Stimulated activated CD4-positive, alpha-beta T cell treated with anti-CD3 and anti-CD28 coated beads, Interleukin-12 subunit alpha, Interleukin-12 subunit beta, amount 100 ng/mL, for 4 hours (primary cell): ENCODE measurements around the gene BUD13.

Experiments used
- DNase-seq: peaks from one replicate; pipeline ENCODE4 v3.0.0-alpha.2; 2020

The BUD13 gene

DNA sequence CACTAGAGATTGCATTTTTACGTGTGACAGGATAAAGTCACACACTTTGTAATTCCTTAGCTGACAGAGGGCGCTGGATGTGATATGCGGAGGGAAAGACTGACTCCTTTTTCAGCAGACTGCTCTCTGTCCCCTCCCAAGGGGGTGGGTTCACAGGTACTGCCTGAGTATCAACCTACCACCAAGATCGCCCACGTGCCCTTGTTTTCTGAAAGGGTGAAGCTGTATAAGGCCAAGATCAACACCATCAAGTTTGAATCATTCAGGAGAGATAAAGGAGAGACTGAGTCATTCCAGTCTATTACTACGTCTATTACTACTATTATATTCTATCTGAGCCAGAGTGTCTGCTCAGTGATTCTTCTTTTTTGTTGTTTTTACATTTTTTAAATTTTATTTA is 30.7 kb downstream of the BUD13 start:
- DNase-seq: no peak

DNA sequence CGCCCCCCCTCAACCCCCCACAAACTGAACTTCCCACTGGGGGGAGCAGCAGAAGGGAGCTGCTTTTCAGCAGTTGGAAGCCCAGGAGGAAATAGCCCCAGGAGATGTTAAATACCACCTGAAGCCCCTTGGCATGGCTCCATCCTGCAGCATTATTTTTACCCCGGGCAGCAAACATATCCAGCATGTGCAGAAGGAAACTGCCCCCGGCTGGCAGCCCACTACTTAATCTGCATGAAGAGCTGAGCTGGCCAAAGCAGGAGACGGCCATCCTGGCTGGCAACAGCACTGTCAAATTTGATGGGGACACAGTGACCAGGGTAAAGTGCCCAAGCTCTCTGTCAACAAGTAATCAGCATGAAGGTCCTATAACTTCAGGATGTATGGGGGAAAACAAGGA is 32.0 kb downstream of the BUD13 start:
- DNase-seq: no peak

DNA sequence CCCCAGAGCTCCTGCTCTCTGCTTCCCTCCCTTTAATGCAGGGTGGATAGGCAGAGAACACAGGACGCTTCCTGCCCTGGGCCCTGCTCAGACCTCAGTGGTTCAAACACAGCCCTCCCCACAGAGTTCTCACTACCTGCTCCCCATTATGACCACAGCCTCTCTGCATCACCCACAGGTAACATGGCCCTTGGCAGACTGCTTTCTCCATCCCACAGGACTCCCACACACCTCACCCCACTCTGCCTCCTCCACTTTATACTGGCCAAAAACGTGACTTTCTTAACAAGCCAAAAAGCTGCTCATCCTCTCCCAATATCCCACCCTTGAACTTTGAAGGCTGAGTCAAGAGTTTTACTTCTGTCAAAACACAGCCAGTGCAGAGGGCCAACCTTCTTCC is 33.8 kb downstream of the BUD13 start:
- DNase-seq: no peak

DNA sequence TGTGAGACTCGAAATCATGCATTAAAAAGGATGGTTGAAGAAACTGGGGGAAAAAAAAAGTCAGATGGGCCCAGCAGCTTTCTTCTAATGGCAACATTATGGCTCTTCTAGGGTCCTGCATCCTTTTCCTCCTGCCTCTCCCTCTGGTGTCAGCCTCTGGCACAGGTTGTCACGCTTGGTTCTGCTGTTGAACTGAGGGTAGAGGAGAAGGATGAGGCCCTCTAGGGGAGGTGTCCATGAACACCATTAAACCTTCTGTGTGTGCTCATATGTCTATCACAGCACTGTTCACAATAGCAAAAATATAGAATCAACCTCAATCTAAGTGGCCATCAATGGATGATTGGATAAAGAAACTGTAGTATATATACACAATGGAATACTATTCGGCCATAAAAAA is 36.0 kb downstream of the BUD13 start:
- no peak for DNase-seq

DNA sequence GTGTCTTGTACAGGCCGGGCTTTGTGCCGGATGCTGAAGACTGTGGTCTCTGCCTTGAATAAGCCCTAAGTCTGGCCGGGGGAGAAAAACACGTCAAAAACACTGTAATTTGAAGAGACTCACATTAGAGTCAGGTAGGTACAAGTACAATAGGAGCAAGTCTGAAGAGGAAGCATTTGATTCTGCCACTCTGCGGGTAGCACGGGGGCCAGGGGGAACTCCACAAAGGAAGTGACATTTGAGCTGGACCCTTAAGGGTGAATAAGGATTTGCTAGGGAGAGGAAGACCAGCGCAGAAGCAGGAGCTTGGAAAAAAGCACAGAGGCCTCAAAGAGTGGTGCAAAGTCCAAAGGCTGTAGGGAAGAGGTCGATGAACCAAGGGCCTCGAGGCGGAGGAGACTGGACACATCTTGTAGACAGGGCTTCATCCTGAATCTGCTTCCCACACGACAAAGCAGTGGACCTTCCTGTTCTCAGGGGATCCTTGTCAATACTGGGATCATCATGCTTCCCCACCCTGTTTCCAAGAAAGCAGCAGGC is 38.7 kb downstream of the BUD13 start:
- DNase-seq: no peak

DNA sequence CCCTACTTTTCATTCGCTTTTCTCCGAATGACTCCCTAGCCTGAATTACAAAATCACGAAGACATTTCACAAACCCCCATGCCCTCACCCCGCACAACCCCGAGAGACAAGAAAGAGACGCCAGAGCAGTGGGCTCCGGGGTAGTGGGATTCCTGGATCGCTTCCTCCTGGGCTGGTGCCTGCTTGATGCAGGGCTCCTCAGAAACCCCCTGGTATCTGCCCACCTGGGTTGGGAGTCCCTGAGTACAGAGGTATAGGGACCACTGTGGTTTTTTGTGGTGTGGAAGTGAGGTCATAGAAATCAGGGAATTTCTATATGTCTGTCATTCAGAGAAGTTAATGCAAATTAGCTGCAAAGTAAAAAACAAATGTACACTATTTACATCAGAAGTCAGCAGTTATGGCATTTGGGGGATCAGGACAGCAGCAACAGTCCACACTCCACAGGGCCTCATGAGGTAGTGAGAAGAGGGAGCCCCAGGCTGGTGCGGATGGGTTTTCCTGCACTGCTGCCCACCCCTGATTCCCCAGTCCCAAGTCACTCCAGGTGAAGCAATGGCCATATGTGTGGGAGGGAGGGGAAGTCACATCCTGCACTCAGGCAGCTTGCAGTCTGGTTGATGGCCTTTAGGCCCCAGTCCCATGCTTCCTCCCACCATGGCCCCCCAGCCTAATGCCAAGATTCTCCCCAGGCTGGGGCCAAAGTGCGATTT is 39.6 kb downstream of the BUD13 start:
- DNase-seq: no peak

DNA sequence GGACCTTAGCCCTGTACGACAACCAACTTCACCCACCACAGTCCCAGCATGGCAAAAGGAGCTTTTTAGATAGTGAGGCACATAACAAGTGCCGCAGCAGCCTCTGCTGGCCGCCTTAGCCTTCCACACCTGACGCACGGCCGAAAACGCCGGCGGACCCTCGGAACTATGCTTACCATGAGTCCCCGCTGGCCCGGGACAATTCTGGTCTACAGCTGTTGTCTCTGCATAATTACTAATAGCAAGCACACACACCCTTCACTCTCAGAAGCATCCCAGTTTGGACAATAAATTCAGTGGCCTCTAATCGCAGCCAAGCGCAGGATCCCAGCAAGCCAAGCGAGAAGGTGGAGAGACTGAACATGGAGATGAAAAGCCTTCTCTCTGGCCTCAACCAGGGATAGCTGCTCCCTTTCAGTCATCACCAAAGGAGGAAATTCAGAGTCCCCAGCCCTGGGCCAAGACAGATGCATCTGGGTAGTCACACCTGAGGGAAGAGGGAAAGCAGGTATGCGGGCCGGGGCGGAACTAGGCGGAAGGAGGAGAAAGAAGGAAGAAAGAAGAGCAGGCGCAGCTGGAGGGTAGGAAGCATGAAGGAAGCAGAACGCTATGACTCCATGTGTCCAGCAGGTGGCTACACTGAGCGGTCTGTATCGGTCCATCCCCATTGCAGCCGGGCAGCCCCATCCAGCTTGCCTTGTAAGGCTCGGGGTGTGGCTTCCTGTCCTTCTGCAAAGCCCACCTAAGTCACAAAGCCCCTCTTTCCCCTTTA is 40.3 kb downstream of the BUD13 start:
- DNase-seq: peak; percentile 55

DNA sequence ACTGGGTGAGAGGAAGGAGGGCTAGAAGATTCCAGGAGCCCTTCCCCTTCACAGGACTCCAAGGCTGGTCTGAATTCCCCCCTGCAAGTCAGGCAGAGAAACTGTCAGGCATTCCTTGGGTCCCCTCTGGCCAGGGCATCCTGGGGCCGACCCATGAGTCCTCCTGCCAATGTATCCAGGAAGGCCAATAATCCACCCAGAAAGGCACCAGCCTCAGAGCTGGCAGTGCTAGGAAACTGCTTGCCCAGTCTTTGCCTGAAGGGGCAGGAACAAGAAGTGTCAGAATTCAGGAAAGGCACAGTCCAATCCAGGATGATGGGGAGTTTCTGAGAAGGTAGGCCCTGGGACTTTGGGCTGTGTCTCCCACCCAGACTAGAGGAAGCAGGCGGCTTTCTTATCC is 41.0 kb downstream of the BUD13 start:
- no peak for DNase-seq

DNA sequence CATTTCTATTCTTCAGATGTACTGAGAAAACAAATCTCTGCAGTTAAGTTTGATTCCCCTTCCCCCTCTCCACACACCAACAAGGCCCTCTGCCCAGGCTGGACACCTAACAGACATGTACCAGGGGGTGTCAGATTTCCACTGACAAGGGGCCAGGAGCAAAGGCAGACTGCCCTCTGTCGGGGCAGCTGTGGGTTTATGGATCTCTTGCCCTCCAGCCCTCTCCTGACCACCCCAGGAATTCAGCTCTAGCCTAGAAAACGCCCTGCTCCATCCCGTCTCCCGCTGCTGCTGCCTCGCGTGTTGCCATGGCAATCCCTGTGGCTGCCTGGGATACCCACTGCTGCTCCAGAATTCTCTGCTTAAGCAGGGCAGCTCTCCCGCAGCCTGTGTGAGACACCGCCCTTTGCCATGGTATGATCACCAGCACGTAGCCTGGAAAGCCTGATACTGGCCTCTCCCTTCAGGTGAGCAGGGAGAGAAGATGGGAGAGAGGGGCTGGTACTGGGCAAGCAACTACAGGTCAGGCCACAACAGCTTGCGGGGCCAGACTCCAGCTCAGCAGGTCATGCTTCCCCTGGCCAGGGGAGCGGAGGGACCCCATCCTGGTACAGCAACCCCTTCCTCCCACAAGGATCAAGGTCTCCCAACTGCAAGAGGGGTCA is 41.6 kb downstream of the BUD13 start:
- no peak for DNase-seq

DNA sequence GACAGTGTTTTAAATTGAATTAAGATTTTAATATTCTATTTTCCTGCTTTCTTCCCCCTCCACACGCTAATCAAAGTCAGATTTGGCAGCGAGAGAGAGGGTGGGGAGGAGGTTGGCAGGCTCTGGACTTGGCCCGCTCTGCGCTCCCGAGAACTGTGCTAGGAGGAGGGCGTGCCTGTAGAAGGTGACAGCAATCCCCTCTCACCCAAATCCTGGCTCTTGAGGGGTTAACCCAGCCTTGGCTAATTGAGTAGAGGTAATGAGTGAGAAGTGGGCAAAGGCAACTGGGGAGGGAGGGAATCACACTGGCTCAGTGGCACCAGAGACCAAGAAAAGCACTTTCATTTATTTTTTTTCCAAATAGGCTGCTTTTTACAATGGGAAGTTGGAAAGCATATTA is 42.2 kb downstream of the BUD13 start:
- no peak for DNase-seq

DNA sequence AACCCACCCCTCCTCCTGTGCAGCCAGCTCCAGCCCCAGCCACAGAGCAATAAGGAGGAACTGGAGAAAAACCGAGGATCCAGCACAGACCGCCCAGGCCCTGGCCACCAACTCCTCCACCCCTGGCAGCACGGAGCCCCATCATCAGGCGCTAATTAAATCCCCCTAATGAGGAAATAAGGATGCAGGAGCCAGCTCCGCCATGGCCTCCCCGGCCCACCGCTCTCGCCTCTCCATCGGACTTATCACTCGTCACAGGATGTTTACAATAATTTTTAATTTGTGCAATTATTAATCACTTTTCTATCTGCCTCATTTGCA is 42.6 kb downstream of the BUD13 start:
- DNase-seq: no peak

DNA sequence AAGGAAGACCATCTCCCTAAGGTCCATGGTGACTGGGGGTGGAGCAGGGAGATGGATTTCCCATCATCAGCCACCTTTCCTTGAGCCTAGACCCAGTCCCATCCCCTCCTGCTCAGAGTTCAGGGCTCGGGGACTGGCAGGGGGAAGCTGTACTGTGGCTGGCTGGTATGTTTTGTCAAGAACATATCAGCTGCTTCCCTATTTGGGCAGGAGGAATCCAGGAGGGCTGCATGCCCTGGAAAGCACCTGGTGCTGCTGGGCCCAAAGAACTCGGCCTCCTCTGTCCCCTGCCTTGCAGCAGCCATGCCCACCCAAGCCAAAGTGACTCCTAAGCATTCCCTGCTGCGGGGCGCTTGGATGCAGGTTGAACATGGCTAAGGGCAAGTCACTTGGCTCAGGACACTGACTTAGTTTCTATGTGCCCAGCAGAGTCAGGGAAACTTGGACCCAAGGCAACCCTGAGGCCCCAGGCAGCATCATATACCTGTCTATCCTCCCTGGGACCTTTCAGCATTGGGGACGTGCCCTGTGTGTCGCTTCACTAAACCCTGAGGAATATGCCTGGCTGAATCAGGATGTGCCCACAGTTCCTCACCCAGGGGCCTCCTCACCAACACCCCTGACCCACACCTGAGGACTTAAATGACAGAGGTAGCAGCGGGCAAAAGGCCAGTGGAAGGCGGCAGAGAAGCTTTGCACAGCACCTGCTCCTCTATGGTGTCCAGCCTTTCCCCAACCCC is 43.1 kb downstream of the BUD13 start:
- DNase-seq: no peak

DNA sequence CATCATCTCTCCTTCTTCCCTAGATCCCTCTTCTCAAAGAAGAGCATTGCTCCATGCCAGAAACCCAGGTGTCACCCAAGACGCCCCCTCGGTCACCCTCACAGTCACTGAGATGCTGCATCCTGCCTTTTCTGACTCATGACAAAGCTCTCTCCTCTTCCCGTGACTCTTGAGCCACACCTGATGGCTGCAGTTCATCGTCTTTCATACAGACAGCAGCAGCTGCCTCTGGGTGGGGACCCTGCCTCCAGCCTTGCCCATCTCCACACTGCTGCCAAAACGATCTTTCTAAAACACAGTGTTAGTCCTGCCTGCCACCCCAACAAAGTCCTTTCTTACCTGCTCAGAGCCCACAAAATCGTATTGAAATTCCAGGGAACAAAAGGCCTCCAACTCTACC is 44.8 kb downstream of the BUD13 start:
- no peak for DNase-seq

DNA sequence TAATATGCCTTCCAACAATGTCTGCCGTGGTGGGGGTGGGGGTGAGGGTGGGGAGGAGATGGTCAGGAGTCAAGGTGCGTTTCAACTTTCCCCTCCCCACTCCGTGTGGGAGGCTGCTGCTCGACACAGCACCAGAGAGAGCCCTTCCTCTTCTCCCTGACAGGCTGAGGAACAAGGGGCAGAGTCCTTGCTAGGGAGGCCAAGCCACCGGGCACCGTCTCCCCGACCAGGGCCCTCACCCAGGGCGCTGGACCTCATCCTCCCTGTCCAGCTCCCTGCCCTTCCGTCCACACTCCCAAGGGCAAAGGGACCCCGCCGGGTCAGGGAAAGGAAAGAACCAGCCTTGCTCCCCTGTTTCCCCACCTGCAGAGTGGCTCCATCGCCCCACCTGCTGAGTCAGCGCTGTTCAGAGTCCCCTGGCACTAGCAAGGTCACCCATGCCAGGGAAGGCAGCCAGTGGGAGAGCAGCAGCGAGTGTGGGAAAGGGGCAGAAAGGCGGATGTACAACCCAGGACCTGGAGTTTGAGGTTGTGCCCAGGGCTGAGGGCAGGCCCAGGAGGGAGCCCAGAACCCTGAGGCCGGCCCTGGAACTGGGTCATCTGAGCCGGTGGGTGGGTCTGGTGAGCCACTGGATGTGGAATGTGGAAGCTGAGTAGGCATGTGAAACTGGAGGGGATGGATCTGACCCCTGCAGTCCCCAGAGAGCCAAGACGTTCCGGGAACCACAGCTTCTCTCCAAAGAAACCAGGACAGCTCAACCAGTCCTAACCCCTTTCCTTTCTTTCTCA is 47.2 kb downstream of the BUD13 start:
- DNase-seq: no peak

DNA sequence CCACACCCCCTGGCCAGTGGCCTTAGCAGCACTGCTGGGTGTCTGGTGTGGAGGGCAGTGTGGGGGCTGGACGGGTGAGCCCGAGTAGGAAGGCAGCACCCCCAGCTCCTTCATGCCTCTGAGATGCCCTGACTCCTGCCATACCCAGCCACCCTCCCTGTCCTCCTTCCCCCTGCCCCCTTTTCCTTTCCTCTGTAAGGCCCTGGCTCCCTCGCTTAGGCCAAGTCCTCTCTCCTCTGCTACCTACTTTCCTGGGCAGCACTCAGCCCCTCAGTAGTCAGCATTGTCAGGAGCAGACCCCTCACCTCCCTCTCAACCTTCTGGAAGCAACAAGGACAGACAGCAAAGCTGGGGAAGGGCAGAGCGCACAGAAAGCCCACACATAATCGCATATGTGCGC is 48.0 kb downstream of the BUD13 start:
- DNase-seq: no peak

DNA sequence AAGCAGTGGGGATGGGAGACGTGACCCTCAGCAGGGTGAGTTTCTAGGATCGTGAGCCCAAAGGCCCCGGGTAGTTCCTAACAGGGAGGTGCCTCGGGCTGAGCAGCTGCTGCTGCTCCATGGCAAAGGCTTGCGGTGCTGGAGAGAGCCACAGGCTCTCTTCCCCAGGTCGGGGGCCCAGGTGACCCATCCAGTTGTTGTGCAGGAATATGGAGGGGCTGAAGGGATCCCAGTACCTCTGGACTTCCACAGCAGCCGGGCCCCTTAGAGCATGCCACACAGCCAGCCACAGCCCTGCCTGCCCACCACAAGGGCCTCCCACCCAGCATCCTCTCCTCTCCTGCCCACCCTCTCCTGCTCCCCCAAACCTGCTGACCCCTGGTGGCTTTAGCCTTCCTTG is 49.3 kb downstream of the BUD13 start:
- DNase-seq: no peak

DNA sequence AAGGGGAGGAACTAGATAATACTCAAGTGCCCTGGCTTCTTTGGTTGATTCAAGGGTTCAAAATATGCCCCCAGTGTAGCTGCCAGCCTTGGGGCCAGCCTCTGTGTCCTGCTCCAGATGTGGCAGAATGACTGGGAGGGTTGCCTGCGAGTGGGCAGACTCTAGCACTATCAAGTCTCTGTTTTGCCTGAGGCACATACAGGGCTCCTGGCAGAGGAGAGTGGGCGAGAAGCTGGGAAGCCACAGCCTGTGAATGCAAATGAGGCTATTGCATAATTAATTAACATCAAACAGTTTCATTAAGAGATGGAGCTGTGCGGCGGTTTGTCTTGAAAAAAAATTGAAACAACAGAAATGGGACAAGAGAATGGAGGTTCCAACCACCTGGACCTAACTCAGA is 50.8 kb downstream of the BUD13 start:
- no peak for DNase-seq

DNA sequence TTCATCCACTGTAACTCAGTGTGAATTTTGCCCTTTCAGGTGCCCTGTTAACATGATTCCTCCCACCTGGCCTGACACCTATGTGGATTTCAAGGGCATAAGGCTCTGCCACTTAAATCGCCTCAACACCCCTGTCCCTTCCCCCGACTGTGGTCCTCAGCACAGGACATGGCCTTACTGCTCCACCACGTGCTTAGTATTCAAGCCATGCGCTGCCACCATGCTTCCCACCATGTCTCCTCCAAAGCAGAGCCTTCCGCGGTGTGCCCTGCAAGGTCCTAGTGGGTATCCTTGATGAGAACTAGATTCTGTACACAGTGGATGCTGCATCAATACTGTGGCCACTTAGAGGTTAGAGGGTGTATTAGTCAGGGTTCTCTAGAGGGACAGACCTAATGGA is 51.9 kb downstream of the BUD13 start:
- DNase-seq: no peak

DNA sequence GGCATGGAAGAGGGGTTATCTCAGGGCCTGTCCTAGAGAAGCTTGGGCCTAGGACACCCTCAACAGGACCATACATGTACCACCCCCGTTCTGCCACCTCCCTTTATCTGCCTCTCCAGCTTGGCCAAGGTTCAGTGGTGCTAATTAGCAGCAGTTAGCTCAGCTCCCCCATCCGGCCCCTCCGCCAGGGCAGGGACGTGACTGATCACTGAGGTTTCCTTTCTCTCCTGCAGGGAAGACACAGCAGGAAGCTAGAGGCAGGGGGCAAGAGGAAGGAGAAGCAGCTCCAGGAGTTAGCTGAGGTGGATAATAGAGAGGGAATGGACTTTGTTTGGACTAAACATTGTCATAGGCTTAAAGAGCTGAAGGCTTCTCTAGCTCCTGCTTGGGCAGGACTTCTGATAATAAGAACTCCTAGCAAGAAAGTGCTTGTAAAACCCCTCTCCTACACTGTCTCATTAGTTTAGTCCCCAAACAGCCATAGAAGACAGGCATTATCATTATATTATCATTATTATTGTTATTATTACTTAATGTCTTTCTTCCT is 53.8 kb downstream of the BUD13 start:
- no peak for DNase-seq

DNA sequence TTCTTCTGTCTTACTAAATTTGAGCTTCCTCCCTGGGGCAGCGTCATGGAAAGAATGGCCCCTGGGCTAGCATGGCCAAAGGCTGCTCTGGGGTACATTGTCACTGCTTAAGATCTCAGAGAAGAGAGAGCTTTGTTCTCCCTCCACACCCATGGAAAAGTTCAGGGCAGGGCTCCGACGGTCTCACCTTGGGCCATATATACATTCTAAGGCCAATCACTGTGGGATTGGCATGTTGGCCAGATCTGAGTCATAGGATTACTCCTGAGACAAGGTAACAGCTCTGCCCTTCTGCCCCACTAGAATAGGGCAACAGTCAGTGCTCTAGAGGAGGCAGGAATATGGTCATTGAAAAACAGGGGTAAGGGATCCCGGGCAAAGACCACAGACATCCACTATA is 56.2 kb downstream of the BUD13 start:
- no peak for DNase-seq

DNA sequence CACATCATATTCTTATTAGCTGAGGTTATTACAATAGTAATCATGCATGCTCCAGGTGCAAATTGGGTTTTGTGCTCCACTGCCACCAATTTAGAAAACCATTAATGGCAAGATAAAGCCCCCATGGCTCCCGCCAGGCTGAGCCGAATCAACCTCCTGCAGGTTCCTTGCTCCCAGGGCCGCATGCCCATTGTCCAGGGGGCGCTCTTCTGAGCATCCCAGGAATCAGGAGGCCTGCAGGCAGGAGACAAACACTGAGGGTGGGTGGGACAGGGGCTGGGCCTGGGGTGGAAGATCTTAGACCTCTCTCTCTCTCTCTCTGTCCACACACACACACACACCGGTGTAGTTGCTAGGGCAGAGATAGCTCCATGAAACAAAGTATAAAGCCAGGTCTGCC is 57.4 kb downstream of the BUD13 start:
- DNase-seq: no peak

DNA sequence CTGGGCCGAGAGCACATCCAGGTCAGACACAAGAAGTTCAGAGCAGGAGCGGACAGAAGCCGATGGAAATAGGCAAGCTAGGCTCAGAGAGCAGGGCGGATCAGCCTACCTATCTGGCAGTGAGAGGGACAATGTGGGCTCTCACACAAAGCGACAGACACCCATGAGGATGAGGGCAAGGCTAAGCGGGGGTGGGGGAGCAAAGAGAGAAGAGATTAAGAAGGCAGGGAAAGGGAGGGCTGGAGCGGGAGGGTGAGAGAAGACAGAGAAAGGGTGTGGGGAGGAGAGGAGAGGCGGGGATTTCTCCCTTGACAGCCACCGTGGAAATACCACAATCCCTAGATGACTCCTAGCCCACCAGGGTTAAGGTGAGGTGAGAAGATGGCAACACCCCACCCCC is 57.9 kb downstream of the BUD13 start:
- no peak for DNase-seq
